Stimulated activated naive B cell treated with anti-CD40 and anti-IgM and Interleukin-4, amounts not matched to agents 10 μg/mL and 1 μg/mL and 100 μg/mL, for 72 hours (primary cell): ENCODE results near the gene RTP3.

Source experiments
- ATAC-seq, 2 donors: fragments of 150-1000 bp; cut with Tn5 transposase; replicated peaks; 2 replicates each; pipeline ENCODE4 v1.10.0; 2021; ENCODE audit warnings: moderate library complexity in 1 of 2
- DNase-seq: peaks from one replicate; pipeline ENCODE4 v3.0.0; 2021
- H3K27ac Mint-ChIP-seq: one replicate; pipeline ENCODE4 v1.8.0; 2022; ENCODE audit warnings: mild to moderate bottlenecking, mixed read lengths
- H3K27me3 Mint-ChIP-seq, 2 donors: one replicate each; pipeline ENCODE4 v1.8.0; 2022; ENCODE audit warnings: mixed read lengths in 2 of 2
- H3K36me3 Mint-ChIP-seq, 2 donors: one replicate each; pipeline ENCODE4 v1.8.0; 2022; ENCODE audit warnings: mixed read lengths in 2 of 2, mild to moderate bottlenecking in 1 of 2
- H3K4me1 Mint-ChIP-seq, 2 donors: one replicate each; pipeline ENCODE4 v1.8.0; 2022; ENCODE audit warnings: mixed read lengths in 2 of 2, mild to moderate bottlenecking in 1 of 2
- H3K4me3 Mint-ChIP-seq, 2 donors: one replicate each; pipeline ENCODE4 v1.8.0; 2022; ENCODE audit warnings: mild to moderate bottlenecking in 2 of 2, mixed read lengths in 2 of 2, moderate library complexity in 1 of 2
- H3K9me3 Mint-ChIP-seq, 2 donors: one replicate each; pipeline ENCODE4 v1.8.0; 2022; ENCODE audit warnings: mixed read lengths in 2 of 2, mild to moderate bottlenecking in 1 of 2

The RTP3 gene

GRCh38 chr3:46464326-46465195 is 33.2 kb upstream of the RTP3 start, which contains the start of gene LTF:
Gene LTF, minus strand, starts transcription at chr3:46464905. Its CDS starts 38 bp downstream, at chr3:46464867.
- H3K27me3 Mint-ChIP-seq: peaks cover 59 to 60% of the 10 kb centered on the region in 2 donors
- ATAC-seq: no peak
- no peak within 1 kb of the TSS for H3K4me3 Mint-ChIP-seq

GRCh38 chr3:46465196-46465520 is 32.6 kb upstream of the RTP3 start:
- Mint-ChIP-seq H3K36me3 (peaks cover 0 to 3% of the 10 kb centered on the region in 2 donors), H3K27ac (no peak overlapping the region), H3K27me3 (peaks cover 53 to 54% of the 10 kb centered on the region in 2 donors), H3K4me3 (no peak overlapping the region), H3K4me1 (peaks cover 4 to 16% of the 10 kb centered on the region in 2 donors), H3K9me3 (peaks cover 0 to 4% of the 10 kb centered on the region in 2 donors)
- DNase-seq (no peak), ATAC-seq (no peak)

More at GRCh38 chr3:46464326-46465195, 33.2 kb upstream of the RTP3 start, which contains the start of gene LTF:
- Mint-ChIP-seq H3K36me3 (peaks cover 0 to 3% of the 10 kb centered on the region in 2 donors), H3K27ac (no peak within 1 kb of the TSS), H3K9me3 (peaks cover 0 to 5% of the 10 kb centered on the region in 2 donors), H3K4me1 (peaks cover 4 to 16% of the 10 kb centered on the region in 2 donors)
- DNase-seq: no peak

- Mint-ChIP-seq H3K36me3 (no peaks in the 10 kb centered on the region), H3K4me1 (peaks cover 4 to 16% of the 10 kb centered on the region in 2 donors), H3K27me3 (peaks cover 49 to 52% of the 10 kb centered on the region in 2 donors), H3K4me3 (no peak overlapping the region), H3K9me3 (no peaks in the 10 kb centered on the region), H3K27ac (peak overlapping the region; percentile 33)
- DNase-seq: no peak
- ATAC-seq: no peak
Measured at GRCh38 chr3:46466273-46466672, 31.5 kb upstream of the RTP3 start.

GRCh38 chr3:46466871-46467403 is 30.8 kb upstream of the RTP3 start:
- H3K4me3 Mint-ChIP-seq: no peak overlapping the region
- DNase-seq: no peak
- ATAC-seq: no peak
- H3K9me3 Mint-ChIP-seq: no peaks in the 10 kb centered on the region
- no peaks in the 10 kb centered on the region for H3K36me3 Mint-ChIP-seq
- peaks cover 4 to 16% of the 10 kb centered on the region in 2 donors for H3K4me1 Mint-ChIP-seq
- H3K27ac Mint-ChIP-seq: peak overlapping the region; percentile 31
- peaks cover 49 to 52% of the 10 kb centered on the region in 2 donors for H3K27me3 Mint-ChIP-seq

- H3K9me3 Mint-ChIP-seq: no peaks in the 10 kb centered on the region
- H3K27me3 Mint-ChIP-seq: peaks cover 46% of the 10 kb centered on the region in 2 donors
Measured at GRCh38 chr3:46467562-46467961, 30.2 kb upstream of the RTP3 start.

GRCh38 chr3:46468753-46469600 is 28.8 kb upstream of the RTP3 start:
- Mint-ChIP-seq H3K36me3 (no peaks in the 10 kb centered on the region), H3K27me3 (peaks cover 39 to 45% of the 10 kb centered on the region in 2 donors), H3K9me3 (no peaks in the 10 kb centered on the region)

More at GRCh38 chr3:46467562-46467961, 30.2 kb upstream of the RTP3 start:
- Mint-ChIP-seq H3K4me1 (peaks cover 4 to 16% of the 10 kb centered on the region in 2 donors), H3K36me3 (no peaks in the 10 kb centered on the region), H3K27ac (no peak overlapping the region), H3K4me3 (no peak overlapping the region)
- no peak for DNase-seq
- no peak for ATAC-seq

GRCh38 chr3:46469680-46470357 is 28.0 kb upstream of the RTP3 start:
- no peak overlapping the region for H3K27ac Mint-ChIP-seq
- DNase-seq: no peak
- peaks cover 4 to 7% of the 10 kb centered on the region in 2 donors for H3K4me1 Mint-ChIP-seq
- H3K4me3 Mint-ChIP-seq: no peak overlapping the region
- peaks cover 5 to 6% of the 10 kb centered on the region in 2 donors for H3K9me3 Mint-ChIP-seq
- peaks cover 33 to 43% of the 10 kb centered on the region in 2 donors for H3K27me3 Mint-ChIP-seq
- no peak for ATAC-seq
- peaks cover 3% of the 10 kb centered on the region in 2 donors for H3K36me3 Mint-ChIP-seq

More at GRCh38 chr3:46468753-46469600, 28.8 kb upstream of the RTP3 start:
- Mint-ChIP-seq H3K4me3 (no peak overlapping the region), H3K27ac (no peak overlapping the region), H3K4me1 (peaks cover 4 to 15% of the 10 kb centered on the region in 2 donors)
- DNase-seq (no peak), ATAC-seq (no peak)

- peaks cover 11 to 13% of the 10 kb centered on the region in 2 donors for H3K9me3 Mint-ChIP-seq
- no peak overlapping the region for H3K4me3 Mint-ChIP-seq
- H3K36me3 Mint-ChIP-seq: peaks cover 6% of the 10 kb centered on the region in 2 donors
- peaks cover 28 to 33% of the 10 kb centered on the region in 2 donors for H3K27me3 Mint-ChIP-seq
- no peak for ATAC-seq
- DNase-seq: no peak
- peaks cover 0 to 2% of the 10 kb centered on the region in 2 donors for H3K4me1 Mint-ChIP-seq
- no peak overlapping the region for H3K27ac Mint-ChIP-seq
Measured at GRCh38 chr3:46470831-46471230, 26.9 kb upstream of the RTP3 start.

GRCh38 chr3:46471371-46471914 is 26.3 kb upstream of the RTP3 start:
- no peak overlapping the region for H3K4me3 Mint-ChIP-seq

GRCh38 chr3:46472736-46473135 is 25.0 kb upstream of the RTP3 start:
- DNase-seq (no peak), ATAC-seq (no peak)
- H3K36me3 Mint-ChIP-seq: peaks cover 6% of the 10 kb centered on the region in 2 donors
- H3K4me1 Mint-ChIP-seq: no peaks in the 10 kb centered on the region
- no peak overlapping the region for H3K27ac Mint-ChIP-seq
- no peak overlapping the region for H3K4me3 Mint-ChIP-seq
- peaks cover 21% of the 10 kb centered on the region in 2 donors for H3K27me3 Mint-ChIP-seq
- peaks cover 11 to 13% of the 10 kb centered on the region in 2 donors for H3K9me3 Mint-ChIP-seq

More at GRCh38 chr3:46471371-46471914, 26.3 kb upstream of the RTP3 start:
- Mint-ChIP-seq H3K27ac (no peak overlapping the region), H3K4me1 (no peaks in the 10 kb centered on the region), H3K36me3 (peaks cover 6% of the 10 kb centered on the region in 2 donors), H3K9me3 (peaks cover 11 to 13% of the 10 kb centered on the region in 2 donors), H3K27me3 (peaks cover 22 to 27% of the 10 kb centered on the region in 2 donors)
- ATAC-seq (no peak), DNase-seq (no peak)

GRCh38 chr3:46477145-46477544 is 20.6 kb upstream of the RTP3 start:
- H3K36me3 Mint-ChIP-seq: peaks cover 6% of the 10 kb centered on the region in 2 donors
- ATAC-seq (no peak), DNase-seq (no peak)
- H3K4me3 Mint-ChIP-seq: no peak overlapping the region
- peaks cover 11 to 13% of the 10 kb centered on the region in 2 donors for H3K9me3 Mint-ChIP-seq
- H3K4me1 Mint-ChIP-seq: no peaks in the 10 kb centered on the region
- H3K27me3 Mint-ChIP-seq: peaks cover 30 to 50% of the 10 kb centered on the region in 2 donors
- H3K27ac Mint-ChIP-seq: no peak overlapping the region

GRCh38 chr3:46477756-46478155 is 20.0 kb upstream of the RTP3 start:
- DNase-seq (no peak), ATAC-seq (no peak)
- Mint-ChIP-seq H3K27ac (no peak overlapping the region), H3K4me3 (no peak overlapping the region), H3K27me3 (peaks cover 29 to 48% of the 10 kb centered on the region in 2 donors), H3K9me3 (peaks cover 11 to 13% of the 10 kb centered on the region in 2 donors), H3K4me1 (no peaks in the 10 kb centered on the region), H3K36me3 (peaks cover 6% of the 10 kb centered on the region in 2 donors)

- H3K4me3 Mint-ChIP-seq: no peak overlapping the region
- H3K4me1 Mint-ChIP-seq: no peaks in the 10 kb centered on the region
- no peak overlapping the region for H3K27ac Mint-ChIP-seq
- peaks cover 11 to 13% of the 10 kb centered on the region in 2 donors for H3K9me3 Mint-ChIP-seq
- ATAC-seq (no peak), DNase-seq (no peak)
- H3K27me3 Mint-ChIP-seq: peaks cover 24 to 42% of the 10 kb centered on the region in 2 donors
- peaks cover 6% of the 10 kb centered on the region in 2 donors for H3K36me3 Mint-ChIP-seq
Measured at GRCh38 chr3:46478341-46478740, 19.4 kb upstream of the RTP3 start.
